Measurements from ENCODE around the gene ANK2.

ANK2 gene

GRCh38 chr4:113419631-113420030, 370.2 kb downstream of the ANK2 start:
- Histone ChIP-seq H3K27me3 (no peaks in the 10 kb centered on the region), H3K4me3 (ENCODE audit: low read depth, low read length) (no peak overlapping the region), H3K4me1 (no peaks in the 10 kb centered on the region), H3K9me3 (no peaks in the 10 kb centered on the region), H3K36me3 (no peaks in the 10 kb centered on the region)
- no peak for TF ChIP-seq CTCF (IDR thresholded peaks at IDR 0.05; ENCODE audit: low read depth, low read length)
- DNase-seq: no peak

GRCh38 chr4:113420938-113421337, 371.5 kb downstream of the ANK2 start:
- DNase-seq: no peak
- Histone ChIP-seq H3K4me3 (ENCODE audit: low read depth, low read length) (no peak overlapping the region), H3K4me1 (no peaks in the 10 kb centered on the region), H3K27me3 (no peaks in the 10 kb centered on the region), H3K36me3 (no peaks in the 10 kb centered on the region), H3K9me3 (no peaks in the 10 kb centered on the region)
- no peak for TF ChIP-seq CTCF (IDR thresholded peaks at IDR 0.05; ENCODE audit: low read depth, low read length)

- no peak for DNase-seq
- H3K36me3 ChIP-seq: no peaks in the 10 kb centered on the region
- H3K4me1 ChIP-seq: no peaks in the 10 kb centered on the region
- no peak overlapping the region for H3K4me3 ChIP-seq (ENCODE audit: low read depth, low read length)
- no peaks in the 10 kb centered on the region for H3K27me3 ChIP-seq
- TF ChIP-seq CTCF (IDR thresholded peaks at IDR 0.05; ENCODE audit: low read depth, low read length): no peak
- H3K9me3 ChIP-seq: no peaks in the 10 kb centered on the region
Observed at GRCh38 chr4:113423631-113424030, 374.2 kb downstream of the ANK2 start.

GRCh38 chr4:113433116-113433515, 383.7 kb downstream of the ANK2 start:
- H3K27me3 ChIP-seq: no peaks in the 10 kb centered on the region
- H3K4me3 ChIP-seq (ENCODE audit: low read depth, low read length): no peak overlapping the region
- H3K9me3 ChIP-seq: no peaks in the 10 kb centered on the region
- no peak for DNase-seq
- no peaks in the 10 kb centered on the region for H3K36me3 ChIP-seq
- TF ChIP-seq CTCF (IDR thresholded peaks at IDR 0.05; ENCODE audit: low read depth, low read length): no peak
- peaks cover 17% of the 10 kb centered on the region for H3K4me1 ChIP-seq

All from BE2C (cell line).